Transverse colon (tissue), 3 donors: Measurements from ENCODE around the gene ENAM.
"Not testable (repeated sequence)": the region's sequence is repeated elsewhere in the genome, so short reads cannot be mapped to it uniquely, and the experiment has no call there.

Experiments used
- POLR2A ChIP-seq: fragments of 450-650 bp; IDR thresholded peaks from one replicate; pipeline ENCODE4 v1.6.1; 2016; ENCODE audit warnings: antibody characterized with exemption, mild to moderate bottlenecking, moderate library complexity
- TF ChIP-seq, protein P1 (sequence below), 5 experiments: fragments of 200-600 bp in 3 of 5; fragments of 450-650 bp in 2 of 5; sonication (generic) in 3 of 5; IDR thresholded peaks; 1 replicate in 2 of 5; 2 replicates in 3 of 5; pipeline ENCODE4 v1.5.1; 2016 to 2017; ENCODE audit warnings: antibody characterized with exemption in 5 of 5, inconsistent platforms in 3 of 5, mild to moderate bottlenecking in 2 of 5, moderate library complexity in 1 of 5

GRCh38 chr4:70682142-70682541 is 53.6 kb downstream of the ENAM start:
- TF ChIP-seq, protein P1, sequence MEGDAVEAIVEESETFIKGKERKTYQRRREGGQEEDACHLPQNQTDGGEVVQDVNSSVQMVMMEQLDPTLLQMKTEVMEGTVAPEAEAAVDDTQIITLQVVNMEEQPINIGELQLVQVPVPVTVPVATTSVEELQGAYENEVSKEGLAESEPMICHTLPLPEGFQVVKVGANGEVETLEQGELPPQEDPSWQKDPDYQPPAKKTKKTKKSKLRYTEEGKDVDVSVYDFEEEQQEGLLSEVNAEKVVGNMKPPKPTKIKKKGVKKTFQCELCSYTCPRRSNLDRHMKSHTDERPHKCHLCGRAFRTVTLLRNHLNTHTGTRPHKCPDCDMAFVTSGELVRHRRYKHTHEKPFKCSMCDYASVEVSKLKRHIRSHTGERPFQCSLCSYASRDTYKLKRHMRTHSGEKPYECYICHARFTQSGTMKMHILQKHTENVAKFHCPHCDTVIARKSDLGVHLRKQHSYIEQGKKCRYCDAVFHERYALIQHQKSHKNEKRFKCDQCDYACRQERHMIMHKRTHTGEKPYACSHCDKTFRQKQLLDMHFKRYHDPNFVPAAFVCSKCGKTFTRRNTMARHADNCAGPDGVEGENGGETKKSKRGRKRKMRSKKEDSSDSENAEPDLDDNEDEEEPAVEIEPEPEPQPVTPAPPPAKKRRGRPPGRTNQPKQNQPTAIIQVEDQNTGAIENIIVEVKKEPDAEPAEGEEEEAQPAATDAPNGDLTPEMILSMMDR (IDR thresholded peaks at IDR 0.05): not testable (repeated sequence)
- TF ChIP-seq POLR2A: not testable (repeated sequence)
